HepG2 (cell line): ENCODE data around the gene PRDX3. TPM values are rescaled to one million over a fixed set of nuclear protein-coding genes. Genes with fewer than 3 reads are reported as not detected.

ENCODE experiments used
- ATAC-seq: fragments of 200-7000 bp; cut with Tn5 transposase; 3 replicates; pipeline ENCODE4 v1.9.1; 2020; ENCODE audit warnings: mild to moderate bottlenecking, moderate library complexity
- BruUV-seq: library from RNA; stranded (reverse); fragments of 400-500 nt; replicated peaks from 2 replicates; lab custom pipeline; 2021; lab: Mats Ljungman, UMichigan
- CTCF ChIA-PET: fragments of 300-600 bp; formaldehyde crosslinking; extraction: SDS; loops from one replicate; lab custom pipeline; 2021; ENCODE audit warnings: low total read pairs, inconsistent platforms, low intra/inter-chr PET ratio; lab: Yijun Ruan, JAX
- POLR2A ChIA-PET: fragments of 350-600 bp; sonication (Branson Sonifier 250); formaldehyde crosslinking; loops from one replicate; lab custom pipeline; 2020; ENCODE audit warnings: antibody characterized with exemption, inconsistent platforms; lab: Yijun Ruan, JAX
- DNase-seq: peaks from one replicate; pipeline ENCODE4 v3.0.0-alpha.2; 2015; ENCODE audit warnings: low spot score
- FAIRE-seq: peaks from 3 replicates; lab custom pipeline; 2011; peaks lifted over from hg19 to GRCh38; lab: Jason Lieb, UNC
- H2AFZ ChIP-seq: one replicate; pipeline ENCODE4 v1.6.1; 2011; ENCODE audit warnings: low read length, inconsistent platforms
- H3K27ac ChIP-seq: fragments of 300-600 bp; 3 replicates; pipeline ENCODE4 v1.8.0; 2011; ENCODE audit warnings: mixed run types, mild to moderate bottlenecking, mixed read lengths, low read length, inconsistent platforms; ENCODE audit not compliant: insufficient read depth; ENCODE audit errors: extremely low read length
- H3K27me3 ChIP-seq, 2 experiments: fragments of 200-600 bp in 1 of 2; 2 replicates in 1 of 2; 3 replicates in 1 of 2; pipeline versions ENCODE4 v1.6.0 to v1.8.0; 2011; ENCODE audit warnings: low read length in 2 of 2, mild to moderate bottlenecking in 2 of 2, moderate library complexity in 2 of 2, inconsistent platforms in 1 of 2; ENCODE audit not compliant: insufficient read depth in 2 of 2, control insufficient read depth in 1 of 2
- H3K36me3 ChIP-seq, 2 experiments: fragments of 200-600 bp in 1 of 2; replicated peaks in 1 of 2; 2 replicates in 1 of 2; 3 replicates in 1 of 2; pipeline versions ENCODE4 v1.5.1 to v1.8.0; 2011; ENCODE audit warnings: low read length in 2 of 2, inconsistent platforms in 1 of 2; ENCODE audit not compliant: insufficient read depth in 2 of 2, control insufficient read depth in 1 of 2
- H3K4me1 ChIP-seq: 2 replicates; pipeline ENCODE4 v1.5.1; 2012; ENCODE audit warnings: low read length, inconsistent platforms; ENCODE audit not compliant: insufficient read depth
- H3K4me2 ChIP-seq: 2 replicates; pipeline ENCODE4 v1.6.0; 2011; ENCODE audit warnings: low read depth, low read length, inconsistent platforms
- H3K4me3 ChIP-seq, 3 experiments: fragments of 200-600 bp in 1 of 3; sonication (generic), shearing (Covaris generic) in 1 of 3; replicated peaks in 1 of 3; 2 replicates each; pipeline ENCODE4 v1.5.1; 2011 to 2016; ENCODE audit warnings: low read length in 3 of 3, inconsistent platforms in 2 of 3, low read depth in 2 of 3, mild to moderate bottlenecking in 2 of 3, control low read depth in 1 of 3, mixed read lengths in 1 of 3; ENCODE audit not compliant: insufficient read depth in 1 of 3
- H3K79me2 ChIP-seq: one replicate; pipeline ENCODE4 v1.6.1; 2011; ENCODE audit warnings: low read length, inconsistent platforms; ENCODE audit not compliant: insufficient read depth
- H3K9ac ChIP-seq: 2 replicates; pipeline ENCODE4 v1.6.0; 2011; ENCODE audit warnings: mild to moderate bottlenecking, low read depth, low read length, inconsistent platforms; ENCODE audit not compliant: insufficient read depth
- H3K9me3 ChIP-seq: 2 replicates; pipeline ENCODE4 v1.5.1; 2012; ENCODE audit warnings: mild to moderate bottlenecking, low read length
- H4K20me1 ChIP-seq: 2 replicates; pipeline ENCODE4 v1.6.0; 2011; ENCODE audit warnings: inconsistent platforms, mild to moderate bottlenecking, low read length, moderate library complexity; ENCODE audit not compliant: insufficient read depth
- GPN1 ChIP-seq: sonication (generic); formaldehyde crosslinking; IDR thresholded peaks from 2 replicates; pipeline ENCODE4 v1.5.1; 2020; ENCODE audit warnings: missing genetic modification reagents, borderline replicate concordance
- JARID2 ChIP-seq: sonication (generic); formaldehyde crosslinking; IDR thresholded peaks from 2 replicates; pipeline ENCODE4 v1.8.1; 2023; ENCODE audit warnings: missing genetic modification reagents, inconsistent platforms; ENCODE audit not compliant: insufficient replicate concordance
- NBN ChIP-seq: fragments of 450-650 bp; conservative IDR thresholded peaks from 2 replicates; pipeline ENCODE4 v1.6.1; 2017
- SETDB1 ChIP-seq: sonication (generic); formaldehyde crosslinking; IDR thresholded peaks from 2 replicates; pipeline ENCODE4 v1.5.1; 2020; ENCODE audit warnings: missing genetic modification reagents, mild to moderate bottlenecking, borderline replicate concordance
- STAG1 ChIP-seq: sonication (generic); formaldehyde crosslinking; IDR thresholded peaks from 2 replicates; pipeline ENCODE4 v1.4.0; 2020; ENCODE audit warnings: missing genetic modification reagents
- ZBTB33 ChIP-seq: sonication (generic); formaldehyde crosslinking; IDR thresholded peaks from 2 replicates; pipeline ENCODE4 v1.4.0; 2020; ENCODE audit warnings: missing genetic modification reagents
- ZNF121 ChIP-seq: sonication (generic); formaldehyde crosslinking; IDR thresholded peaks from 2 replicates; pipeline ENCODE4 v1.5.0; 2020; ENCODE audit warnings: mild to moderate bottlenecking, missing genetic modification reagents
- ZNF282 ChIP-seq: fragments of 450-650 bp; IDR thresholded peaks from 2 replicates; pipeline ENCODE4 v1.6.1; 2018; ENCODE audit not compliant: partially characterized antibody
- ZNF878 ChIP-seq: sonication (generic); formaldehyde crosslinking; IDR thresholded peaks from 2 replicates; pipeline ENCODE4 v1.8.1; 2023; ENCODE audit warnings: mild to moderate bottlenecking, missing genetic modification reagents, moderate library complexity
- WGBS: methylation state at CpG from one replicate; pipeline ENCODE4 v1.1.6; 2017; ENCODE audit warnings: low lambda C conversion rate; 5-methylcytosine and 5-hydroxymethylcytosine counted together
- in situ Hi-C: cut with HindIII; loops from 2 replicates; pipeline ENCODE4 v1.10.0; 2017; ENCODE audit warnings: low pct_unique_long_range_greater_than_20kb; ENCODE audit not compliant: extremely low pct_ligation_motif_present
- intact Hi-C: fragments of 100-400 bp; cut with micrococcal nuclease; formaldehyde crosslinking; loops from one replicate; pipeline ENCODE4 v1.10.0; 2022; ENCODE audit not compliant: unreplicated experiment
- polyA plus RNA-seq, 8 experiments: library from polyadenylated mRNA; depleted of rRNA in 3 of 8; stranded (reverse) in 7 of 8; unstranded in 1 of 8; fragments of >200 nt; fragmentation: Illumina TruSeq in 4 of 8; extraction: Trizol in 4 of 8; gene quantifications; 2 replicates each; pipeline versions ENCODE4 v1.2.1 to v1.2.3, GENCODE V29; 2011 to 2016; ENCODE audit warnings: low read depth in 4 of 8, missing spikeins in 1 of 8, mixed read lengths in 1 of 8; ENCODE audit not compliant: insufficient read depth in 1 of 8
- total RNA-seq, 5 experiments: library from RNA; depleted of rRNA; stranded (reverse); fragments of >200 nt; fragmentation: Illumina TruSeq; extraction: Trizol; gene quantifications; 2 replicates each; pipeline ENCODE4 v1.2.3, GENCODE V29; 2016; ENCODE audit warnings: low read depth in 1 of 5
- TF ChIP-seq, protein P1 (sequence below): sonication (generic); formaldehyde crosslinking; IDR thresholded peaks from 2 replicates; pipeline ENCODE4 v1.5.0; 2020; ENCODE audit warnings: mild to moderate bottlenecking, missing genetic modification reagents, moderate library complexity
- TF ChIP-seq, protein P2 (sequence below): sonication (generic); formaldehyde crosslinking; IDR thresholded peaks from 2 replicates; pipeline ENCODE4 v1.8.1; 2023; ENCODE audit warnings: mild to moderate bottlenecking, missing genetic modification reagents

Gene PRDX3
- total and polyA plus RNA-seq, 2 of the 13 experiments (the other 11 are each of a cell fraction or from before 2014, with no cell fraction given): 407 to 565 TPM

DNA sequence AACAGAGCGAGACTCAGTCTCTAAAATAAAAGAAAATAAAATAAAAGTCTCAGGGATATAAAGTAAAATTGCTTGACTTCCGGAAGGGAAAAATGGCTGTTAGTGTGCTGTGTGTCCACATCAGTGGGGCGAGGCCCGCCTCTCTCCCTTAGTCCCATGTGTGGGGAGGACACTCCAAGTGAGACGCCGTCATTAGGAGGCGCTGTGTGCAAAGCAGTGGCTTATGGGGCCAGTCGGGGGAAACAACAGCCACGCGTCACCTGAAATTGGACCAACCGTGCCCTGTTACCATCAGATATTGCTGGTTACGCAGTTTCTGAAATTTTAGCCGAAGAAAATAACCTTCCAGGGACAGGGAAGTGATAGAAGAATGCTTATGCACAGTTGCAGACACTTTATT is 28.9 kb downstream of the PRDX3 start:
- H3K36me3 ChIP-seq: peaks cover 14 to 50% of the 10 kb centered on the region in 2 experiments
- H3K4me1 ChIP-seq: no peaks in the 10 kb centered on the region
- H3K9me3 ChIP-seq: no peaks in the 10 kb centered on the region
- ChIA-PET POLR2A (no interaction called here), CTCF (no interaction called here)
- no peak overlapping the region for H3K4me3 ChIP-seq
- H3K9ac ChIP-seq: no peak overlapping the region
- no peak overlapping the region for H3K4me2 ChIP-seq
- H4K20me1 ChIP-seq: no peaks in the 10 kb centered on the region
- in situ Hi-C loops: no loop called here
- TF ChIP-seq NBN (no peak), ZNF878 (CRISPR knock-in tag) (no peak), SETDB1 (CRISPR knock-in tag) (no peak), ZBTB33 (CRISPR knock-in tag) (peak; percentile 85), GPN1 (CRISPR knock-in tag) (no peak), ZNF282 (no peak), ZNF121 (CRISPR knock-in tag) (no peak), JARID2 (no peak), STAG1 (CRISPR knock-in tag) (peak; percentile 62)
- TF ChIP-seq, protein P1, sequence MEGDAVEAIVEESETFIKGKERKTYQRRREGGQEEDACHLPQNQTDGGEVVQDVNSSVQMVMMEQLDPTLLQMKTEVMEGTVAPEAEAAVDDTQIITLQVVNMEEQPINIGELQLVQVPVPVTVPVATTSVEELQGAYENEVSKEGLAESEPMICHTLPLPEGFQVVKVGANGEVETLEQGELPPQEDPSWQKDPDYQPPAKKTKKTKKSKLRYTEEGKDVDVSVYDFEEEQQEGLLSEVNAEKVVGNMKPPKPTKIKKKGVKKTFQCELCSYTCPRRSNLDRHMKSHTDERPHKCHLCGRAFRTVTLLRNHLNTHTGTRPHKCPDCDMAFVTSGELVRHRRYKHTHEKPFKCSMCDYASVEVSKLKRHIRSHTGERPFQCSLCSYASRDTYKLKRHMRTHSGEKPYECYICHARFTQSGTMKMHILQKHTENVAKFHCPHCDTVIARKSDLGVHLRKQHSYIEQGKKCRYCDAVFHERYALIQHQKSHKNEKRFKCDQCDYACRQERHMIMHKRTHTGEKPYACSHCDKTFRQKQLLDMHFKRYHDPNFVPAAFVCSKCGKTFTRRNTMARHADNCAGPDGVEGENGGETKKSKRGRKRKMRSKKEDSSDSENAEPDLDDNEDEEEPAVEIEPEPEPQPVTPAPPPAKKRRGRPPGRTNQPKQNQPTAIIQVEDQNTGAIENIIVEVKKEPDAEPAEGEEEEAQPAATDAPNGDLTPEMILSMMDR (CRISPR knock-in tag): peak; percentile 45
- TF ChIP-seq, protein P2, sequence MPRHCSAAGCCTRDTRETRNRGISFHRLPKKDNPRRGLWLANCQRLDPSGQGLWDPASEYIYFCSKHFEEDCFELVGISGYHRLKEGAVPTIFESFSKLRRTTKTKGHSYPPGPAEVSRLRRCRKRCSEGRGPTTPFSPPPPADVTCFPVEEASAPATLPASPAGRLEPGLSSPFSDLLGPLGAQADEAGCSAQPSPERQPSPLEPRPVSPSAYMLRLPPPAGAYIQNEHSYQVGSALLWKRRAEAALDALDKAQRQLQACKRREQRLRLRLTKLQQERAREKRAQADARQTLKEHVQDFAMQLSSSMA (CRISPR knock-in tag): no peak
- FAIRE-seq (no peak), DNase-seq (no peak), ATAC-seq (peak; percentile 64)
- no peak overlapping the region for H2AFZ ChIP-seq
- 88% methylated on average over 13 of the region's 13 CpGs for WGBS
- no TSS peak for BruUV-seq
- no peaks in the 10 kb centered on the region for H3K79me2 ChIP-seq
- intact Hi-C loops: no loop called here
- H3K27me3 ChIP-seq: no peaks in the 10 kb centered on the region; a peak in 1 of 5 replicates
- no peak overlapping the region for H3K27ac ChIP-seq
